ENCODE data around the gene KCNJ3. TPM values are rescaled to one million over a fixed set of nuclear protein-coding genes. Genes with fewer than 3 reads are reported as not detected.

KCNJ3 gene
- total and polyA plus RNA-seq, 5 donors from 2014 or later, result not detected

DNA sequence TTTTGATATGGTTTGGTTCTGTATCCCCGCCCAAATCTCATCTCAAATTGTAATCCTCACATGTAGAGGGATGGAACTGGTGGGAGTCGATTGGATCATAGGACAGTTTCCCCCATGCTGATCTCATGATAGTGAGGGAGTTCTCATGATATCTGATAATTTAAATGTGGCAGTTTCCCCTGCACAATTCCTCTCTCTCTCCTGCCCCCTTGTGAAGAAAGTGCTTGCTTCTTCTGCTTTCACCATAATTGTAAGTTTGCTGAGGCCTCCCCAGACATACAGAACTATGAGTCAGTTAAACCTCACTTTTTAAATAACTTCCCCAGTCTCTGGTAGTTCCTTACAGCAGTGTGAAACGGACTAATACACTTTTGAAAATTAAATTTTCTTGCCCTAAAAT is 12.3 kb upstream of the KCNJ3 start:
- ATAC-seq (ENCODE audit: low read depth in 2 of 2) (no peak), DNase-seq (no peak)
- H3K27ac ChIP-seq (ENCODE audit: insufficient read depth, low read length, poor library complexity, severe bottlenecking), result no peak overlapping the region
- Mint-ChIP-seq H3K4me3 (no peak overlapping the region), H3K9me3 (peaks cover under 1 to 7% (median 2%) of the 10 kb centered on the region in 7 donors), H3K36me3 (no peaks in the 10 kb centered on the region), H3K27me3 (no peaks in the 10 kb centered on the region), H3K4me1 (no peaks in the 10 kb centered on the region), H3K27ac (peak overlapping the region in 1 of 3 donors; percentile 58)
- H3K27me3 ChIP-seq (ENCODE audit: control insufficient read depth, insufficient read depth, low read length), result no peaks in the 10 kb centered on the region
- H3K4me1 ChIP-seq (ENCODE audit: control insufficient read depth, insufficient read depth, low read length, poor library complexity, severe bottlenecking), result no peaks in the 10 kb centered on the region
- H3K36me3 ChIP-seq (ENCODE audit: control insufficient read depth, insufficient read depth, low read length), result no peaks in the 10 kb centered on the region
- H3K9me3 ChIP-seq (ENCODE audit: control insufficient read depth in 2 of 2, low read length in 2 of 2), result no peaks in the 10 kb centered on the region
- H3K4me3 ChIP-seq (ENCODE audit: low read depth, low read length), result no peak overlapping the region

DNA sequence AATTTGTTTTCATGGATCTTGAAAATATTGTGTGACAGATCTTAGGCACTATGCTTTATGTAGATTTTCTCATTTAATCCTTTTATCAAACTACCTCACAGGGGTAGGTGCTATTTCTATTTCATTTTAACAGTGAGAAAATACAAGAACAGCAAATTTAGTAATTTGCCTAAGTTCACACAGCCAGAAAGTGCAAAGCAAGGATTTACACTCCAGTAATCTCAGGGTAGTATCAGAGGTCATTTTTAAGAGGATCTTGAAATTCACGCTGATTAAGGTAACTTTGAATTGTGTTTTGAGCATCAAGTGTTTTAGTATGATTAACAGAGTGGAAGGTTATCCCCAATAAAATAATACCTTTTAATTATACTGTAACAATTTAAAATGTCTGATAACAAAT is 10.1 kb upstream of the KCNJ3 start:
- Histone ChIP-seq H3K27me3 (ENCODE audit: control insufficient read depth, insufficient read depth, low read length) (no peaks in the 10 kb centered on the region), H3K4me3 (ENCODE audit: low read depth, low read length) (no peak overlapping the region), H3K36me3 (ENCODE audit: control insufficient read depth, insufficient read depth, low read length) (no peaks in the 10 kb centered on the region), H3K27ac (ENCODE audit: insufficient read depth, low read length, poor library complexity, severe bottlenecking) (no peak overlapping the region), H3K9me3 (ENCODE audit: control insufficient read depth in 2 of 2, low read length in 2 of 2) (no peaks in the 10 kb centered on the region), H3K4me1 (ENCODE audit: control insufficient read depth, insufficient read depth, low read length, poor library complexity, severe bottlenecking) (no peaks in the 10 kb centered on the region)
- H3K9me3 Mint-ChIP-seq, result peaks cover 0 to 5% (median 3%) of the 10 kb centered on the region in 7 donors
- DNase-seq (no peak), ATAC-seq (ENCODE audit: low read depth in 2 of 2) (no peak)
- H3K27ac Mint-ChIP-seq, result no peak overlapping the region
- no peaks in the 10 kb centered on the region for H3K4me1 Mint-ChIP-seq
- H3K4me3 Mint-ChIP-seq, result no peak overlapping the region
- H3K36me3 Mint-ChIP-seq, result no peaks in the 10 kb centered on the region
- H3K27me3 Mint-ChIP-seq, result no peaks in the 10 kb centered on the region

GRCh38 chr2:154689158-154689557 is 9.3 kb upstream of the KCNJ3 start:
- no peaks in the 10 kb centered on the region for H3K4me1 Mint-ChIP-seq
- ATAC-seq (ENCODE audit: low read depth in 2 of 2), result no peak
- Histone ChIP-seq H3K4me3 (ENCODE audit: low read depth, low read length) (no peak overlapping the region), H3K4me1 (ENCODE audit: control insufficient read depth, insufficient read depth, low read length, poor library complexity, severe bottlenecking) (no peaks in the 10 kb centered on the region), H3K27me3 (ENCODE audit: control insufficient read depth, insufficient read depth, low read length) (no peaks in the 10 kb centered on the region), H3K36me3 (ENCODE audit: control insufficient read depth, insufficient read depth, low read length) (no peaks in the 10 kb centered on the region), H3K27ac (ENCODE audit: insufficient read depth, low read length, poor library complexity, severe bottlenecking) (no peak overlapping the region), H3K9me3 (ENCODE audit: control insufficient read depth in 2 of 2, low read length in 2 of 2) (no peaks in the 10 kb centered on the region)
- H3K36me3 Mint-ChIP-seq, result no peaks in the 10 kb centered on the region
- no peak for DNase-seq
- H3K4me3 Mint-ChIP-seq, result no peak overlapping the region
- no peak overlapping the region for H3K27ac Mint-ChIP-seq
- H3K9me3 Mint-ChIP-seq, result peaks cover 0 to 5% (median 2%) of the 10 kb centered on the region in 7 donors
- H3K27me3 Mint-ChIP-seq, result no peaks in the 10 kb centered on the region

DNA sequence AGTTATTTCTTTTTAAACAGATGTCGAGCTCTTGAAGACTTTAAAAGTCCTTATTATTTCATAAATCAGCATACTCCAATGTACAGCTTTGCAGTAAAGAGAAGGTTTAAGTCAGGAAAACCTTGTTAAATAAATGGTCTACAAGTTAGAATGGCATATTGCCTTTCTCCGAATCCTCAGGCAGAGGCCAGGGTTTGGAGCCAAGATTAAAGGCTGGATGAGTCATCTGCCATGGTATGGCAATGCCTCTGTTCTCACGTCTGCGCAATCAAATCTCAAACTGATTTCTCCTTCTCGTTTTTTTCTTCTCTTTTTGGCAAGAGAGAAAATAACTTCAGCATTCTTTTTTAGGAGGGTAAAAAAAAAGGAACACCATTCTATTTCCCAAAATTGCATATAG is 5.6 kb upstream of the KCNJ3 start:
- Histone ChIP-seq H3K9me3 (ENCODE audit: control insufficient read depth in 2 of 2, low read length in 2 of 2) (no peaks in the 10 kb centered on the region), H3K27me3 (ENCODE audit: control insufficient read depth, insufficient read depth, low read length) (no peaks in the 10 kb centered on the region), H3K4me1 (ENCODE audit: control insufficient read depth, insufficient read depth, low read length, poor library complexity, severe bottlenecking) (no peaks in the 10 kb centered on the region), H3K36me3 (ENCODE audit: control insufficient read depth, insufficient read depth, low read length) (no peaks in the 10 kb centered on the region), H3K4me3 (ENCODE audit: low read depth, low read length) (no peak overlapping the region), H3K27ac (ENCODE audit: insufficient read depth, low read length, poor library complexity, severe bottlenecking) (no peak overlapping the region)
- DNase-seq (no peak), ATAC-seq (ENCODE audit: low read depth in 2 of 2) (no peak)
- Mint-ChIP-seq H3K9me3 (peaks cover 0 to 5% (median 1%) of the 10 kb centered on the region in 7 donors), H3K27ac (no peak overlapping the region), H3K27me3 (peaks cover 16% of the 10 kb centered on the region), H3K4me3 (no peak overlapping the region), H3K36me3 (no peaks in the 10 kb centered on the region), H3K4me1 (no peaks in the 10 kb centered on the region)

- Mint-ChIP-seq H3K27ac (no peak overlapping the region), H3K9me3 (peaks cover 0 to 5% (median 0%) of the 10 kb centered on the region in 7 donors), H3K4me3 (no peak overlapping the region), H3K36me3 (no peaks in the 10 kb centered on the region), H3K4me1 (peaks cover 0 to under 1% (median under 1%) of the 10 kb centered on the region in 4 donors), H3K27me3 (peaks cover 16% of the 10 kb centered on the region)
- H3K4me3 ChIP-seq (ENCODE audit: low read depth, low read length), result no peak overlapping the region
- no peaks in the 10 kb centered on the region for H3K27me3 ChIP-seq (ENCODE audit: control insufficient read depth, insufficient read depth, low read length)
- no peaks in the 10 kb centered on the region for H3K4me1 ChIP-seq (ENCODE audit: control insufficient read depth, insufficient read depth, low read length, poor library complexity, severe bottlenecking)
- ATAC-seq (ENCODE audit: low read depth in 2 of 2) (no peak), DNase-seq (no peak)
- H3K27ac ChIP-seq (ENCODE audit: insufficient read depth, low read length, poor library complexity, severe bottlenecking), result no peak overlapping the region
- no peaks in the 10 kb centered on the region for H3K9me3 ChIP-seq (ENCODE audit: control insufficient read depth in 2 of 2, low read length in 2 of 2)
- H3K36me3 ChIP-seq (ENCODE audit: control insufficient read depth, insufficient read depth, low read length), result no peaks in the 10 kb centered on the region
Measured at GRCh38 chr2:154693741-154694340, 4.7 kb upstream of the KCNJ3 start.

- H3K36me3 ChIP-seq (ENCODE audit: control insufficient read depth, insufficient read depth, low read length), result no peaks in the 10 kb centered on the region
- Mint-ChIP-seq H3K4me3 (no peak overlapping the region), H3K36me3 (no peaks in the 10 kb centered on the region), H3K27ac (no peak overlapping the region), H3K27me3 (peaks cover 20% of the 10 kb centered on the region), H3K4me1 (peaks cover 0 to 6% (median 3%) of the 10 kb centered on the region in 4 donors), H3K9me3 (peaks cover 0 to 9% (median 3%) of the 10 kb centered on the region in 7 donors)
- no peaks in the 10 kb centered on the region for H3K27me3 ChIP-seq (ENCODE audit: control insufficient read depth, insufficient read depth, low read length)
- no peaks in the 10 kb centered on the region for H3K4me1 ChIP-seq (ENCODE audit: control insufficient read depth, insufficient read depth, low read length, poor library complexity, severe bottlenecking)
- H3K4me3 ChIP-seq (ENCODE audit: low read depth, low read length), result no peak overlapping the region
- H3K9me3 ChIP-seq (ENCODE audit: control insufficient read depth in 2 of 2, low read length in 2 of 2), result no peaks in the 10 kb centered on the region
- DNase-seq (no peak), ATAC-seq (ENCODE audit: low read depth in 2 of 2) (no peak)
- H3K27ac ChIP-seq (ENCODE audit: insufficient read depth, low read length, poor library complexity, severe bottlenecking), result no peak overlapping the region
Measured at GRCh38 chr2:154694881-154695280, 3.6 kb upstream of the KCNJ3 start.

- no peaks in the 10 kb centered on the region for H3K27me3 ChIP-seq (ENCODE audit: control insufficient read depth, insufficient read depth, low read length)
- Mint-ChIP-seq H3K27ac (no peak overlapping the region), H3K4me1 (peaks cover 0 to 6% (median 3%) of the 10 kb centered on the region in 4 donors), H3K9me3 (peaks cover 0 to 11% (median under 1%) of the 10 kb centered on the region in 7 donors), H3K36me3 (no peaks in the 10 kb centered on the region), H3K27me3 (peaks cover 20% of the 10 kb centered on the region), H3K4me3 (no peak overlapping the region)
- no peaks in the 10 kb centered on the region for H3K36me3 ChIP-seq (ENCODE audit: control insufficient read depth, insufficient read depth, low read length)
- H3K27ac ChIP-seq (ENCODE audit: insufficient read depth, low read length, poor library complexity, severe bottlenecking), result no peak overlapping the region
- H3K4me3 ChIP-seq (ENCODE audit: low read depth, low read length), result no peak overlapping the region
- no peaks in the 10 kb centered on the region for H3K4me1 ChIP-seq (ENCODE audit: control insufficient read depth, insufficient read depth, low read length, poor library complexity, severe bottlenecking)
- H3K9me3 ChIP-seq (ENCODE audit: control insufficient read depth in 2 of 2, low read length in 2 of 2), result no peaks in the 10 kb centered on the region
- ATAC-seq (ENCODE audit: low read depth in 2 of 2) (no peak), DNase-seq (no peak)
Measured at GRCh38 chr2:154696369-154696768, 2.1 kb upstream of the KCNJ3 start.

GRCh38 chr2:154696810-154697417 is 1.6 kb upstream of the KCNJ3 start:
- H3K36me3 ChIP-seq (ENCODE audit: control insufficient read depth, insufficient read depth, low read length), result no peaks in the 10 kb centered on the region
- H3K4me1 ChIP-seq (ENCODE audit: control insufficient read depth, insufficient read depth, low read length, poor library complexity, severe bottlenecking), result no peaks in the 10 kb centered on the region
- H3K4me1 Mint-ChIP-seq, result peaks cover 0 to 6% (median 3%) of the 10 kb centered on the region in 4 donors
- no peaks in the 10 kb centered on the region for H3K36me3 Mint-ChIP-seq
- H3K4me3 ChIP-seq (ENCODE audit: low read depth, low read length), result no peak overlapping the region
- H3K27ac ChIP-seq (ENCODE audit: insufficient read depth, low read length, poor library complexity, severe bottlenecking), result no peak overlapping the region
- no peaks in the 10 kb centered on the region for H3K27me3 ChIP-seq (ENCODE audit: control insufficient read depth, insufficient read depth, low read length)
- H3K27me3 Mint-ChIP-seq, result peaks cover 20% of the 10 kb centered on the region
- no peak overlapping the region for H3K4me3 Mint-ChIP-seq
- DNase-seq (no peak), ATAC-seq (ENCODE audit: low read depth in 2 of 2) (no peak)
- no peaks in the 10 kb centered on the region for H3K9me3 ChIP-seq (ENCODE audit: control insufficient read depth in 2 of 2, low read length in 2 of 2)
- H3K9me3 Mint-ChIP-seq, result peaks cover 0 to 11% (median 0%) of the 10 kb centered on the region in 7 donors
- H3K27ac Mint-ChIP-seq, result no peak overlapping the region

All from CD4-positive, CD25-positive, alpha-beta regulatory T cell (primary cell).